GM21367 (cell line): ENCODE measurements around the gene USP46.

Source experiments
- ATAC-seq: cut with Tn5 transposase; IDR thresholded peaks from one replicate; pipeline ENCODE4 v1.9.1; 2021; ENCODE audit not compliant: unreplicated experiment

Gene USP46

GRCh38 chr4:52622564-52622963 lies 36.5 kb downstream of the USP46 start:
- no peak for ATAC-seq

GRCh38 chr4:52621567-52621966 lies 37.5 kb downstream of the USP46 start:
- no peak for ATAC-seq

- no peak for ATAC-seq
These were observed 39.5 kb downstream of the USP46 start for GRCh38 chr4:52619591-52619931.

- ATAC-seq = no peak
These were observed 40.1 kb downstream of the USP46 start for GRCh38 chr4:52618795-52619590.

GRCh38 chr4:52617336-52618020 lies 41.6 kb downstream of the USP46 start:
- ATAC-seq = no peak

- ATAC-seq = no peak
These were observed 44.9 kb downstream of the USP46 start for GRCh38 chr4:52614241-52614640.

- no peak for ATAC-seq
These were observed 46.8 kb downstream of the USP46 start for GRCh38 chr4:52612341-52612740.

- ATAC-seq = no peak
These were observed 48.0 kb downstream of the USP46 start for GRCh38 chr4:52611030-52611555.

GRCh38 chr4:52606726-52607125 lies 52.4 kb downstream of the USP46 start:
- ATAC-seq = no peak

GRCh38 chr4:52606040-52606439 lies 53.1 kb downstream of the USP46 start:
- no peak for ATAC-seq

GRCh38 chr4:52604215-52604614 lies 54.9 kb downstream of the USP46 start:
- no peak for ATAC-seq

GRCh38 chr4:52600275-52600674 lies 58.8 kb downstream of the USP46 start:
- ATAC-seq = no peak

- ATAC-seq = no peak
These were observed 64.1 kb downstream of the USP46 start for GRCh38 chr4:52595001-52595400.

- no peak for ATAC-seq
These were observed 66.8 kb downstream of the USP46 start for GRCh38 chr4:52592287-52592686.

- no peak for ATAC-seq
These were observed 70.1 kb downstream of the USP46 start for GRCh38 chr4:52588771-52589591.

- ATAC-seq = no peak
These were observed 71.0 kb downstream of the USP46 start for GRCh38 chr4:52588097-52588496.

GRCh38 chr4:52586069-52586468 lies 73.0 kb downstream of the USP46 start:
- ATAC-seq = no peak

GRCh38 chr4:52585379-52585778 lies 73.7 kb downstream of the USP46 start:
- ATAC-seq = no peak

GRCh38 chr4:52579602-52580272 lies 79.4 kb downstream of the USP46 start:
- ATAC-seq = no peak

GRCh38 chr4:52578951-52579350 lies 80.2 kb downstream of the USP46 start:
- ATAC-seq = no peak

- ATAC-seq = no peak
These were observed 81.5 kb downstream of the USP46 start for GRCh38 chr4:52577624-52577962.
